K562 (cell line): ENCODE measurements around the gene RELA. TPM values are rescaled to one million over a fixed set of nuclear protein-coding genes. Genes with fewer than 3 reads are reported as not detected.

Source experiments
- CBX2 ChIP-seq: fragments of 200-600 bp; sonication (generic); IDR thresholded peaks from one replicate; pipeline ENCODE4 v1.6.1; 2012; ENCODE audit warnings: mild to moderate bottlenecking, low read length, inconsistent platforms; ENCODE audit not compliant: insufficient read depth, poor library complexity, severe bottlenecking
- DEAF1 ChIP-seq: fragments of 450-650 bp; formaldehyde crosslinking; IDR thresholded peaks from 2 replicates; pipeline ENCODE4 v1.4.0; 2020; ENCODE audit warnings: mild to moderate bottlenecking, moderate library complexity
- EP400 ChIP-seq: fragments of 450-650 bp; IDR thresholded peaks from 2 replicates; pipeline ENCODE4 v1.6.1; 2017; ENCODE audit warnings: antibody characterized with exemption, mild to moderate bottlenecking, moderate library complexity
- HCFC1 ChIP-seq: IDR thresholded peaks from 2 replicates; pipeline ENCODE4 v1.6.1; 2012; ENCODE audit warnings: low read depth, low read length, improper control_type of control experiment
- HIVEP1 ChIP-seq: fragments of 250-450 bp; sonication (Bioruptor Pico); IDR thresholded peaks from 2 replicates; pipeline ENCODE4 v1.4.0; 2020; ENCODE audit warnings: mild to moderate bottlenecking
- MEF2A ChIP-seq: IDR thresholded peaks from 2 replicates; pipeline ENCODE4 v1.6.1; 2011; ENCODE audit warnings: low read depth, mild to moderate bottlenecking, low read length, moderate library complexity; ENCODE audit not compliant: control insufficient read depth
- OTX1 ChIP-seq: fragments of 450-650 bp; formaldehyde crosslinking; IDR thresholded peaks from 2 replicates; pipeline ENCODE4 v1.4.0; 2022; ENCODE audit warnings: mild to moderate bottlenecking
- PPARD ChIP-seq: fragments of 250-450 bp; sonication (Bioruptor Pico); IDR thresholded peaks from 2 replicates; pipeline ENCODE4 v1.8.0; 2022; ENCODE audit warnings: inconsistent platforms, mild to moderate bottlenecking, moderate library complexity
- PRDM10 ChIP-seq: fragments of 450-650 bp; IDR thresholded peaks from 2 replicates; pipeline ENCODE4 v1.6.1; 2018; ENCODE audit not compliant: partially characterized antibody
- PTTG1 ChIP-seq: fragments of 450-650 bp; IDR thresholded peaks from 2 replicates; pipeline ENCODE4 v1.6.1; 2016; ENCODE audit warnings: low read depth, mild to moderate bottlenecking, missing genetic modification characterization, missing compliant biosample characterization
- RAD51 ChIP-seq: fragments of 450-650 bp; IDR thresholded peaks from 2 replicates; pipeline ENCODE4 v1.7.1; 2016; ENCODE audit warnings: low read depth, mild to moderate bottlenecking, borderline replicate concordance
- SMC3 ChIP-seq: conservative IDR thresholded peaks from 2 replicates; pipeline ENCODE4 v1.6.1; 2011; ENCODE audit warnings: low read depth, low read length, improper control_type of control experiment; ENCODE audit not compliant: insufficient read depth
- SNIP1 ChIP-seq: fragments of 450-650 bp; IDR thresholded peaks from 2 replicates; pipeline ENCODE4 v1.7.1; 2017; ENCODE audit warnings: low read depth, mild to moderate bottlenecking
- TEAD1 ChIP-seq, 2 experiments: fragments of 450-650 bp in 1 of 2; sonication (generic) in 1 of 2; formaldehyde crosslinking; IDR thresholded peaks; 2 replicates each; pipeline versions ENCODE4 v1.4.0 to v1.8.0; 2020 to 2022; ENCODE audit warnings: mild to moderate bottlenecking in 2 of 2, missing genetic modification reagents in 1 of 2
- YY1 ChIP-seq, 3 experiments: IDR thresholded peaks; 2 replicates each; pipeline ENCODE4 v1.6.1; 2011; ENCODE audit warnings: low read length in 2 of 3, mild to moderate bottlenecking in 2 of 3, moderate library complexity in 2 of 3, borderline replicate concordance in 1 of 3, control low read depth in 1 of 3, low read depth in 1 of 3; ENCODE audit not compliant: insufficient read depth in 3 of 3, insufficient replicate concordance in 2 of 3, control insufficient read depth in 1 of 3, insufficient read length in 1 of 3; ENCODE audit errors: extremely low read depth in 1 of 3
- ZNF280A ChIP-seq: fragments of 450-650 bp; IDR thresholded peaks from 2 replicates; pipeline ENCODE4 v1.6.1; 2018; ENCODE audit warnings: mild to moderate bottlenecking, low read depth; ENCODE audit not compliant: partially characterized antibody
- ZNF311 ChIP-seq: fragments of 250-450 bp; sonication (Bioruptor Pico); IDR thresholded peaks from 2 replicates; pipeline ENCODE4 v1.4.0; 2020; ENCODE audit warnings: mild to moderate bottlenecking, moderate library complexity
- ZNF324 ChIP-seq: fragments of 250-450 bp; sonication (Bioruptor Pico); IDR thresholded peaks from 2 replicates; pipeline ENCODE4 v1.4.0; 2020; ENCODE audit warnings: mild to moderate bottlenecking
- ZNF589 ChIP-seq: fragments of 200-800 bp; sonication (Bioruptor generic); IDR thresholded peaks from 2 replicates; pipeline ENCODE4 v1.6.1; 2016; ENCODE audit warnings: low read depth, missing genetic modification characterization, missing compliant biosample characterization
- polyA plus RNA-seq, 8 experiments: library from polyadenylated mRNA; depleted of rRNA in 4 of 8; stranded (reverse) in 5 of 8; unstranded in 3 of 8; fragments of >200 nt; fragmentation: Nextera tagmentation in 2 of 8; fragmentation: Illumina TruSeq in 1 of 8; extraction: Ambion mirVana in 2 of 8; extraction: Trizol in 1 of 8; gene quantifications; 2 replicates each; pipeline versions ENCODE4 v1.2.1 to v1.2.3, GENCODE V29; 2011 to 2014; ENCODE audit warnings: inconsistent platforms in 1 of 8, missing spikeins in 1 of 8
- total RNA-seq, 7 experiments: library from RNA; depleted of rRNA in 6 of 7; stranded (reverse); fragments of >200 nt in 6 of 7; fragmentation: Illumina TruSeq in 2 of 7; extraction: Trizol in 2 of 7; gene quantifications; 2 replicates each; pipeline versions ENCODE4 v1.2.1 to v1.2.3, GENCODE V29; 2011 to 2021; ENCODE audit warnings: low replicate concordance in 1 of 7

The RELA gene
- total and polyA plus RNA-seq, 9 of the 15 experiments (the other 6 are each of a cell fraction or from before 2014, with no cell fraction given), result 6.0 to 67.4 (median 20.6) TPM

- TF ChIP-seq DEAF1 (CRISPR knock-in tag) (peak; percentile 97), HIVEP1 (CRISPR knock-in tag) (peak; percentile 84), YY1 (IDR thresholded peaks at IDR 0.05; ENCODE audit: borderline replicate concordance in 1 of 3, control insufficient read depth in 1 of 3, extremely low read depth in 1 of 3, insufficient read depth in 3 of 3, insufficient read length in 1 of 3, insufficient replicate concordance in 2 of 3, low read depth in 1 of 3, low read length in 2 of 3) (peak; percentile 78 to 95 (median 91)), PPARD (no peak), RAD51 (peak; percentile 100), HCFC1 (peak; percentile 72), ZNF280A (no peak), OTX1 (CRISPR knock-in tag) (no peak), PTTG1 (tag) (no peak), EP400 (peak; percentile 99), MEF2A (peak; percentile 56; the same call in 1 of the 2 replicates), ZNF324 (peak; percentile 39; the same call in 1 of the 2 replicates), SMC3 (peak; percentile 92), ZNF589 (CRISPR knock-in tag) (peak; percentile 84; the same call in 1 of the 2 replicates), TEAD1 (CRISPR knock-in tag; IDR thresholded peaks at IDR 0.05) (peak; percentile 19 to 51; a peak in 1 of 4 replicates), SNIP1 (peak; percentile 73; the same call in 1 of the 2 replicates), ZNF311 (CRISPR knock-in tag) (peak; percentile 73), PRDM10 (peak; percentile 29), CBX2 (no peak)
Measured at GRCh38 chr11:65711785-65712632, 49.3 kb upstream of the RELA start, which contains the start of gene KAT5 (continued).
